NCI-H1694 (cell line): ENCODE measurements around the gene EFNA2.

Source experiments
- DNase-seq: peaks from one replicate; lab custom pipeline; 2025; lab: John Stamatoyannopoulos, UW

Gene EFNA2

GRCh38 chr19:1249298-1249989 lies 36.2 kb upstream of the EFNA2 start:
- DNase-seq = peak; percentile 68

GRCh38 chr19:1249990-1250436 lies 35.7 kb upstream of the EFNA2 start:
- no peak for DNase-seq

- DNase-seq = no peak
These were observed 35.0 kb upstream of the EFNA2 start for GRCh38 chr19:1250437-1251260.

GRCh38 chr19:1251330-1252220 lies 34.1 kb upstream of the EFNA2 start:
- no peak for DNase-seq

DNA sequence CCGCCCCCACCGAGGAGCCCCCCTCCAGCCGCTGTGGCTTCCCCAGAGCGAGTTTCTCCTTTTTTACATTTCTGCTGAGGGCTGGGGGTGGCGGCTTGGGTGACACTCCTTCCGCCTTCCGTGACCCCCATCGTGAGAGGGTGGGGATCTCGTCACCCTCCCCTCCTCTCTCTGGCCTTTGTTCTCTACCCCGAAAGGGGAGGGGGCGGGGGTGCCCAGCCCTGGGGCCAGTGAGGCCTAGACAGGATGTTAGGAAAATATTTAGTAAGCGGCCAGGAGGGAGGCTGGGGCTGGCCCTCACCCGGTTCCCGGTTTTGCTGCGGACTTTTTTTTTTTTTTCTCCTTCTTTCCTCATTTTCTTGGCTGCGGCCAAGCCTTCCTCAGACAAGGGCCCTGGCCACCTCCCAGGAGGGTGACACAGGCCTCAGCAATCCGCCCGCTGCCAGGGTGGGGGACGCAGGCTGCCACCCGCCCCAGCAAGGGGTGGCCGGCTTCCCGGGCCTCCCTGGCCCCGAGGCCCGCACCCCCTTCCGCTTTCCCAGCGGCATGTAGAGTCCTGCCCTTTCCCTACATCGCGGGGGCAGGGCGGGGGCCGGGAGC lies 33.4 kb upstream of the EFNA2 start:
- DNase-seq = no peak

GRCh38 chr19:1252821-1253513 lies 32.7 kb upstream of the EFNA2 start:
- peak; percentile 39 for DNase-seq

GRCh38 chr19:1253514-1254080 lies 32.1 kb upstream of the EFNA2 start:
- DNase-seq = no peak

- no peak for DNase-seq
These were observed 31.6 kb upstream of the EFNA2 start for GRCh38 chr19:1254081-1254527.

- DNase-seq = no peak
These were observed 31.0 kb upstream of the EFNA2 start for GRCh38 chr19:1254530-1255185.

- no peak for DNase-seq
These were observed 30.2 kb upstream of the EFNA2 start for GRCh38 chr19:1255186-1256161.

DNA sequence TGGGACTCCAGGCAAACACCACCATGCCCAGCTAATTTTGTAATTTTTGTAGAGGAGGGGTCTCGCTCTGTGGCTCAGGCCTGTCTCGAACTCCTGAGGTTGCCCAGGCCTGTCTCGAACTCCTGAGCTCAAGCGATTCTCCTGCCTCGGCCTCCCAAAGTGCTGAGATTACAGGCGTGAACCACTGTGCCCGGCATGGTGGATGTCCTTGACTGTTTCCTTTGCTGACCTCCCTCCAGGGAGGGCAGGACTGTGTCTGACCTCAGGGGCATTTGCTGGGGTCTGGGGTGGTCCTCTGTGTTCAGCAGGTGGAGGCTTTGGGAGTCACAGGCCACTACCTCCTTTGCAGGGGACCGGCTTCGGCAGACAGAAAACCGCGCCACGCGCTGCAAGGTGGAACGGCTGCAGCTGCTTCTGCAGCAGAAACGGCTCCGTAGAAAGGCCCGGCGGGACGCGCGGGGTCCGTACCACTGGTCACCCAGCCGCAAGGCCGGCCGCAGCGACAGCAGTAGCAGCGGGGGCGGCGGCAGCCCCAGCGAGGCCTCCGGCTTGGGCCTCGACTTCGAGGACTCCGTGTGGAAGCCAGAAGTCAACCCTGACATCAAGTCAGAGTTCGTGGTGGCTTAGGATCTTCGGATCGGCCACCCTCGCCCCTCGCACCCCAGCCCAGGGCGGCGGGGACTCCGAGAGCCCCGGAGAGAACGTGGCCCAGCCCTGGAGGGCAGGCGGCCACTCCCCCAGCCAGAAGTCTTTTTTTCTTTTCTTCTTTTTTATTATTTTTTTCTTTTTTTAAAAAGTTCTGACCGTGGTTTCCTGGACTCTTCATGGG lies 28.8 kb upstream of the EFNA2 start:
- no peak for DNase-seq

DNA sequence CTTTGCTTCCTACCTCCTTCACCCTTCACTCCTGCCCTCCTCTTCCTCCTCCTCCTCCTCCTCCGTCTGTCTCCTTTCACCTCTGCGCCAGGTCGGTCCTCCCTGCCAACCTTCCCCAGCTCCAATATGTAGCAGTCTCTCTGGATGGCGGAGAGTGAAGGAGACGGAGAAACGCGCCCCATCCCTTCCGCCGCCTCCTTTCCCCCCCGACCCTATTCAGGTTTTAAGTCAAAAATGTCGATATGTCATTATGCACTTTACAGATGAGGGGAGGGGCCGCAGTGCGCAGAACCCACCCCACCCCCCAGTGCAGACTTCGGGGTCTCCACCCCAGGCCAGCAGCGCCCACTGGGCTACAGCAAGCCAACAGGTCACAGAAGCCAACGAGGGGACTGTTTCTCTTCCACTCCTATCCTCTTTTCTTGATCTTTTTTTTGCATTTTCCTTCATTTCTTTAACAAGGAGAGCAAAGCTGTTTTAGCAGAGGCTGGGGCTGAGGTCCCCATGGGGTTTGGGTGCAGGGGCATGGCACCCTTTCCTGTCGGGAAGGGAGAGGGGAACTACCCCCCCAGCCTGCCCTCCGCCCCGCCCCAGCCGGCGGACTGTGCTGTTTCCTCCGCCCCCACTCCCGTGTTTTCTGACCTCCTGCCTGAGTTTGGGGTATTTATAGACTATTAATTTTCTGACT lies 28.1 kb upstream of the EFNA2 start:
- DNase-seq = no peak

GRCh38 chr19:1258163-1258492 lies 27.5 kb upstream of the EFNA2 start:
- no peak for DNase-seq

- no peak for DNase-seq
These were observed 26.9 kb upstream of the EFNA2 start for GRCh38 chr19:1258707-1259205.

DNA sequence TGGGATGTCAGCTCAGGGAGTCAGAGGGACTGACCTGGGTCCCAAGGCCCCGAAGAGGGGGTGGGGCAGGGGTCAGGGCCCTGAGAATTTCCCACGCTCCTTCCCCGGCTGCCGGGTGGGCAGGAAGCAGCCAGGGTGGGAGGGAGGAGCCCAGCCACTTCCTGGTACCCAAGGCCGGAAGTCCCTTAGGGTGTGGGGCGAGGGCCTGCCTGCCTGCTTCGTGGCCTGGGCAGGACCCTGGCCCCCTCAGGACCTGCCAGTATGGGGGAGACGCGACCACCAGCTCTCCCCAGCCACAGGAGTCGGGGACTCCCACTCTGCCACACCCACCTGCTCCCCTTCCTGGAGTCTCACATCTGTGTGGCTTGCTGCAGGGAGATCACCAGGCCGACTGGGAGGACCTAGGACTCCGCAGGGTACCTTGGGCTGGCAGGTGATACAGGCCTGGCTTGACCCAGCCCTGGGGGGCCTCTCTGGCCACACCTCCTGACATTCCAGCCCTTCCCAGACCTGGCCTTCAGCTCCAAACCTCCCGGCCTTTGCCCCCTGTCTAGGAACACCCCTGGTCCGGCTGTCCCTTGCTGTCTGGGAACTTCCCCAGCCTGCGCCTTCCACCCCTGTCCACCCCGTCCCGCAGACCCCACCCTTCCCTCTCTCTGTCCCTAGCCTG lies 26.3 kb upstream of the EFNA2 start:
- no peak for DNase-seq

DNA sequence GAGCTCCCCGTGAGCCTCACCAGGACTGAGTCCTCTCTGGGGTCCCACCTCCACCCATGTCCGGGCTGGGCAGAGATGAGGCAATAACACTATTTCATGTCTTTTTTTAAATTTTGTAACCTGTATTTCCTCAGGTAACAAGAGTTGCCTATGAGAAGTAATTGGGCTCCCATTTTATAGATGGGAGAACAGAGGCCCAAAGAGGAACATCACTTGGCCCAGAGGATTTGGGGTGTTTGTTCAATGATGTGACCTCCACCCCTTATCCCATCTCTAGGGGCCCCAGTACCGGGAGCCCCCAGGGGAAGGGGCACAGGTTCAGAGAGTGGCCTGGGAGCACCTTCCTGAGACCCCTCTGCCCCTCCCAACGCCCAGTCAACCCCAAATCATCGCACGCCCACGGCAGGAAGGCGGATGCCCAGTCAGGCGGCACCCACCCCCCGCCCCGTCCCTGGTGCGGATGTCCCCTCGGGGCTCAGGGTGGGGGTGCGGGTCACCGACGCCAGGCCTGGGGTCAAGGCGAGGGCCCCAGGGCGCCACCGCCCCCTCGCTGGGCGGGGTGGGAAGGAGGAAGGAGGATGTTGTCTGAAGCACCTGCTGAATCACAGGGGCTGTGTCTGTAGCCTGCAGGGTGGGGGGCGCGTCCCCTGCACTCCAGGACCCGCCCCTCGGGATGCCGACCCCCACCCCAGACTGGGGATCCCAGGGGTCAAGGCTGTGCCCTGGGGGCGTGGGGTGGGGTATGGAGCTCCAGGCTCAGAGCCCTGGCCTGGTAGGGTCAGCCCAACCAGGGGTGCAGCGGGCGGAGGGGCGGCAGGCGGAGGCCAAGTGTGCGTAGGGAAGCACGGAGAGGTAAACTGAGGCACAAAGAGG lies 25.6 kb upstream of the EFNA2 start:
- no peak for DNase-seq
